Measurements from ENCODE around the gene ARHGEF25.

- TF ChIP-seq CTCF (IDR thresholded peaks at IDR 0.05): no peak
- TF ChIP-seq EZH2 (IDR thresholded peaks at IDR 0.05; ENCODE audit: borderline replicate concordance, insufficient read depth, low read depth, low read length, poor library complexity, severe bottlenecking): no peak
These were observed 47.7 kb downstream of the ARHGEF25 start for GRCh38 chr12:57658890-57659289.

Data from B cell (primary cell).